MM.1S (cell line): ENCODE results near the gene RNASE7.

ENCODE experiments used
- EZH2 ChIP-seq: fragments of 300-600 bp; sonication (generic); optimal IDR thresholded peaks from 2 replicates; pipeline ENCODE3; 2017; ENCODE audit warnings: low read depth, mild to moderate bottlenecking, antibody characterized with exemption, low read length, mixed read lengths
- EZH2phosphoT487 ChIP-seq: fragments of 300-600 bp; sonication (generic); IDR thresholded peaks from 2 replicates; pipeline ENCODE4 v1.6.1; 2018; ENCODE audit warnings: antibody characterized with exemption, low read length
- TF ChIP-seq, protein P1 (sequence below): fragments of 300-600 bp; sonication (generic); IDR thresholded peaks from 2 replicates; pipeline ENCODE4 v1.5.1; 2016; ENCODE audit warnings: antibody characterized with exemption, low read length, mixed read lengths

DNA sequence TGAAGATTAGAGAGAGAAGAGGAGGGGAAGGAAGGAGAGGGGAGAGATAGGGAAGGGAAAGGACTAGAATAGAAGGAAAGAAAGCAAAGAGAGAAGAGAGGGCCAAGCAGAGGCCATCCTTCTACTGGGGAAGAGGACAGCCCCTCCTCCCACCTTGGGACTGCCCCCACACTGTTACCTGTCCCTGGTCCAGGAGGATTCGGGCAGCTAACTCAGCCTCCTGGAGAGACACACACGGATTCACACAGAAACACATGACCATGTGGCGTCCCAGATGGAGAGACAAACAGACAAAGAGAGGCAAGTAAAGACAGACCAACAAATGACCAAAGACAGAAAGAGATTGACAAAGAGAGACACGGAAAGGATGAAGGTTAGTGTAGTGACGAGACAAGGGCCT lies 19.5 kb upstream of the RNASE7 start:
- TF ChIP-seq, protein P1, sequence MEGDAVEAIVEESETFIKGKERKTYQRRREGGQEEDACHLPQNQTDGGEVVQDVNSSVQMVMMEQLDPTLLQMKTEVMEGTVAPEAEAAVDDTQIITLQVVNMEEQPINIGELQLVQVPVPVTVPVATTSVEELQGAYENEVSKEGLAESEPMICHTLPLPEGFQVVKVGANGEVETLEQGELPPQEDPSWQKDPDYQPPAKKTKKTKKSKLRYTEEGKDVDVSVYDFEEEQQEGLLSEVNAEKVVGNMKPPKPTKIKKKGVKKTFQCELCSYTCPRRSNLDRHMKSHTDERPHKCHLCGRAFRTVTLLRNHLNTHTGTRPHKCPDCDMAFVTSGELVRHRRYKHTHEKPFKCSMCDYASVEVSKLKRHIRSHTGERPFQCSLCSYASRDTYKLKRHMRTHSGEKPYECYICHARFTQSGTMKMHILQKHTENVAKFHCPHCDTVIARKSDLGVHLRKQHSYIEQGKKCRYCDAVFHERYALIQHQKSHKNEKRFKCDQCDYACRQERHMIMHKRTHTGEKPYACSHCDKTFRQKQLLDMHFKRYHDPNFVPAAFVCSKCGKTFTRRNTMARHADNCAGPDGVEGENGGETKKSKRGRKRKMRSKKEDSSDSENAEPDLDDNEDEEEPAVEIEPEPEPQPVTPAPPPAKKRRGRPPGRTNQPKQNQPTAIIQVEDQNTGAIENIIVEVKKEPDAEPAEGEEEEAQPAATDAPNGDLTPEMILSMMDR, result no peak
- TF ChIP-seq EZH2 (no peak), EZH2phosphoT487 (no peak)
